Stromal cell of bone marrow (primary cell): ENCODE results near the gene CMTM7.
A peak's percentile ranks its signal among the peaks of the same experiment; 100 is the strongest.

Experiments
- DNase-seq: peaks from one replicate; pipeline ENCODE4 v3.0.0-alpha.2; 2012; ENCODE audit warnings: low read depth

Gene CMTM7

GRCh38 chr3:32493437-32494414 is 102.1 kb downstream of the CMTM7 start:
- DNase-seq = no peak

GRCh38 chr3:32495085-32495484 is 103.4 kb downstream of the CMTM7 start:
- DNase-seq = no peak

DNA sequence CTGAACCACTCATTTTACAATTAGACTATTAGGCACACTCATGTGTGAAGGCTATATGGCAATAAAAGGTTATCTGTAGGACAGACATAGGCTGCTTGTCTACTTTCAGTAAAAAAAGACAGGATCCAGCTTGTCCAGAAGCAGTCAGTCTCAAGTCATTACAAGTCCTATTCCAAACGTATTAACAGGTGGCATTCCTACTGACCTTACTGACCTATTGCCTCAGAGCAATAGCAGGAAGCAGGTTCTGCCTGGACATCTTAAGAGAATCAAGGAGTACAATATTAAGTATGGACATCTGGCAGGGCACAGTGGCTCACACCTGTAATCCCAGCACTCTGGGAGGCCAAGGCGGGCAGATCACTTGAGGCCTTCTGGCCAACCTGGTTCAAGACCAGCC is 104.0 kb downstream of the CMTM7 start:
- no peak for DNase-seq

DNA sequence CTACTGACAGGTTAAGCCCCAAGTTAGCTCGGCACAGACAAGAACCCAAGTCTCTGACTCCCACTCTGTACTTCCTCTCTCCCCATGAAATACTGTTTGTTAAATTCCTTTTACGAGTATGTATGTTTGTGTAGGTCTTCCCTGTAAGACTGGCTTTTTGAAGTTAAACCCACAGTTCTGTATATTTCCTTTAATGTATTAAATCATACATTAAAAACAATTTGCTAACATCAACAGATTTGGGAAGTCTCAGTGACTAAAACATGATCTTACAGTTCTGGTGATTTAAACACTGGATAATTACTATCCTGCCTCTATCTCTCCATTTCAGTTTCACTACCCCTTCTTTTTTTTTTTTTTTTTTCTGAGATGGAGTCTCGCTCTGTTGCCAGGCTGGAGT is 106.6 kb downstream of the CMTM7 start:
- DNase-seq = no peak

- no peak for DNase-seq
These were observed 107.3 kb downstream of the CMTM7 start for GRCh38 chr3:32498992-32499391.

GRCh38 chr3:32499585-32499984 is 107.9 kb downstream of the CMTM7 start:
- DNase-seq = no peak

DNA sequence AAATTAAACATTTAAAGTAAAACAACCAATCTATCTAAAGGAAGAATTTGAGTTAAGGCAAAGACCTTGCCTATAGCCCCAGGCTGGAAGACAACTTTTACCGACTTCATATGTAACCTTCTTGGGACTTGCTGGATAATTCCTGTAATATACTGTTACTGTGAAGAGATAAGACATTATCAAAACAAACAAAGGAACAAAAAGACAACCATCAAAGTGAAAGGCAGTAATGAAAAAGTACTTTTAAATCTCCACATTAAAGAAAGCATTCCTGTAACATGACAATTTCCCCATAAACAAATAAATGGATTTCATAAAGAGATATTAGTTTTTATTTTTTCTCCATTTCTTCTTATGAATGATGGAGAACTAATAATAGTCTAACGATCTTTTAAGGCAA is 108.6 kb downstream of the CMTM7 start:
- DNase-seq = no peak

DNA sequence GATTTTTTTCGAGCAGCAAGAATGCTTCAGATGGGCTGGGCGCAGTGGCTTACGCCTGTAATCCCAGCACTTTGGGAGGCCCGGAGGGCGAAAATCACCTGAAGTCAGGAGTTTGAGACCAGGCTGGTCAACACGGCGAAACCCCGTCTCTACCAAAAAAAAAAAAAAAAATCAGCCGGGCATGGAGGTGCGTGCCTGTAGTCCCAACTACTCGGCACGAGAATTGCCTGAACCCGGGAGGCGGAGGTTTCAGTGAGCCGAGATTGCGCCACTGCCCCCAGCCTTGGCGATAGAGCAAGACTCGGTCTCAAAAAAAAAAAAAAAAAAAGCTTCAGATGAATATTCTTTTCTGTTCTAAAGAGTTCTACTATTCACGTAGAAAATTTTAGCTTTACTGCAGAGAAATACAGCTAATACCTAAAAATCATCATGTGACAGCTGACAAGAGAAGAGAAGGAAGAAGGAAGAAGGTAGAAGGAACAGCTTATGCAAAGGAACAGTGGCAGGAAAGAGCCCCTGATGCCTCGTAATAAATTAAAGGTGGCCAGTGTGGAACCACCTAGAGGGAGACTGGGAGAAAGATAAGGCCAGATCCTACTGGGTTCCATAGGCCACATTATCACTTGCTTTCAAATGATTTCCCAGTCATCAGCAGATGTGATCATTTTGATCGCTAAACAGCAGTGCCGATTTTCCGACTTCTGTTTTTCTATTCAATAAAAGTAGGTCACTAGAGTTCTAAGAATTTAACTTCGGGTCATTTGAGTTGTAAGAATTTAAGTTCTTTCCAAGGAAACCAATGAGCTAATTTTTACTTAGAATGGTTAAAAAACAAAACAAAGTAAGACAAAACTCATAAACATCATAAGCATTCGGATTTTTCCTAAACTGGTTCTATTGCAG is 109.5 kb downstream of the CMTM7 start:
- no peak for DNase-seq

GRCh38 chr3:32501783-32502117 is 110.1 kb downstream of the CMTM7 start:
- no peak for DNase-seq

DNA sequence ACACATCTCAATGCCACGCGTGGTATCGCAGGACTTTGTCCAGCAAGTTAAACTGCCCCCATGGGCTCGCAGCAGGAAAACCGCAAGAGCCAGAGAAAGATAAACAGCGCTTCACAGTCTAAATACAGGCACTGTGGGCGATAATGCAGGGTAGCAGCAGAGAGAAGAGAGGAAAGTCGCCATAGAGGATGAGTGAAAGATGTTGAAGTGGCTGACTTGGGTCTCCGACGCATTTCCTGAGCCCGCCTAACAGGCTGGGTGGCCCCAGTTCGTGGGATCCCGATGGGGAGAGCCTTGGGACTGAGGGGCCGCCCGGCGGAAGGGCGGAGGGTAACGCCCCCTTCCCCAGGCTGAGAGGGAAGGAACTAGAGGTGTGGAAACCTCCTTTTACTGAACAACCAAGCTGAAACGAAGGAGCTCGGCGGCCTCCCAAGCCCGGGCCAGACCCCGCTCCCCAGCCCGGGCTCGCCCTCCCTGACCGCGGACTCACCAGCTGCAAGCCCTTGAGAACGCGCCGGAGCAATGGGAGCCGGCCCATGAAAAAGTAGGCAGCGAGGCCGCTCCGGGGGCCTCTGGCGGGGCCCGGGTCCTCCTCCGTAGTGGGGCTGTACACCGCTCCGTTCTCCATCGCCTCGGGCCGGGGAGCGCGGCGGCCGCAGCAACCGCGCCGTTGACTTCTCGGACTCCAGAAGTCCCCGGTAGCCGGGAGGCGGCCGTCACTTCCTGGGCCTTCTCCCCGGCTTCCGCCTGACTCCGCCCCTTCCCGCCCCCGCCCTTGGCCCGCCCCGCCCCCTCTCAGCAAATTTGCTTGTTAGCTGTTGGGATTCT is 110.7 kb downstream of the CMTM7 start, which contains the start of gene CMTM6:
TSS of gene CMTM6 (minus strand) at position 735 of the 828 bp plus-strand sequence. CDS start at position 628, 107 bp downstream.
- peak; percentile 64 for DNase-seq

GRCh38 chr3:32502946-32503286 is 111.3 kb downstream of the CMTM7 start:
- no peak for DNase-seq
